Measurements from ENCODE around the gene NIPA2.

NIPA2 gene

GRCh38 chr15:22839046-22839695, 705 bp downstream of the NIPA2 start:
- DNase-seq (ENCODE audit: low read depth, low spot score): no peak
- H3K4me3 ChIP-seq (ENCODE audit: insufficient read length, low read depth): peak overlapping the region; percentile 92
- peaks cover 28% of the 10 kb centered on the region for H3K36me3 ChIP-seq (ENCODE audit: insufficient read depth, insufficient read length, low read length)
- H3K9ac ChIP-seq (ENCODE audit: insufficient read length, low read depth): peak overlapping the region; percentile 93
- peaks cover 3% of the 10 kb centered on the region; the same call in 1 of the 2 replicates for H3K9me3 ChIP-seq (ENCODE audit: insufficient read depth, low read length)
- no peaks in the 10 kb centered on the region for H3K27me3 ChIP-seq (ENCODE audit: insufficient read depth, insufficient read length)
- TF ChIP-seq ZNF274 (IDR thresholded peaks at IDR 0.05; ENCODE audit: low read depth, low read length) (no peak), SUZ12 (IDR thresholded peaks at IDR 0.05; ENCODE audit: extremely low read depth, insufficient read depth, insufficient read length) (no peak), YY1 (IDR thresholded peaks at IDR 0.05; ENCODE audit: insufficient read depth, insufficient read length) (no peak)
- no peaks in the 10 kb centered on the region for H3K4me1 ChIP-seq (ENCODE audit: insufficient read depth, insufficient read length)

DNA sequence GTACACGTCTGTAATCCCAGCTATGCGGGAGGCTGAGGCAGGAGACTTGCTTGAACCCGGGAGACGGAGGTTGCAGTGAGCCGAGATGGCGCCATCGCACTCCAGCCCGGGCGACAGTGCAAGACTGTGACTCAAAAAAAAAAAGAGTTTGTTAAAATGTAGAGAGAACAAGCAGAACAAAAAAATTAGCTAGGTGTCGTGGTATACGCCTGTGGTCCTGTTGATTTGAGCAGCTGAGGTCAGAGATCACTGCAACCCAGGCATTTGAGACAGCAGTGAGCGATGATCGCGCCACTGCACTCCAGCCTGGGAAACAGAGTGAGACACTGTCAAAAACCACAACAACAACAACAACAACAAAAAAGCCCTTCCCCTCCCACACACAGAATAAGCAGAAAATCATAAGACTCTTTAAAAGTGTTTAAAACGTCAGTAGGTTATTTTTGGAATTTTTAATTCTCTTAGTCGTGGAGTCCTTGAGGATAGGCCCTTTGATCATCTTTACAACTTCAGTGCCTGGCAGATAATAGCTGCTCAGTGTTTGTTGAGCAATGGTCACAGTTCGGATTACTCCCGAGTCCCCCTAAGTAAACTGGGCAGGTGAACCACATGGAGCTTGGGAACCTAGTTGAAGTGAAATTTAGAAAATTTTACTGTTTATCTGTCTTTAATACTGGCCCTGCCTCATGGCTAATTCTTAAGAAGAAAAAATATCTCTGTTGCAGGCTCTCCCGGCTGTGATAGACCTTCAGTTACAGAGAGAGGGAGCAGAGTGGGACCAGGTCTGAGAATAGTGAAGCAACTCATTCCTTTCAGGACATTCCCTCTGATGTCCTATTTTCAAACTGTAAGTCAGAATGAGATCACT, 6.2 kb downstream of the NIPA2 start:
- no peaks in the 10 kb centered on the region for H3K9me3 ChIP-seq (ENCODE audit: insufficient read depth, low read length)
- no peak overlapping the region for H3K9ac ChIP-seq (ENCODE audit: insufficient read length, low read depth)
- no peak overlapping the region for H3K4me3 ChIP-seq (ENCODE audit: insufficient read length, low read depth)
- H3K4me1 ChIP-seq (ENCODE audit: insufficient read depth, insufficient read length): no peaks in the 10 kb centered on the region
- no peak for DNase-seq (ENCODE audit: low read depth, low spot score)
- H3K36me3 ChIP-seq (ENCODE audit: insufficient read depth, insufficient read length, low read length): peaks cover 60% of the 10 kb centered on the region
- TF ChIP-seq SUZ12 (IDR thresholded peaks at IDR 0.05; ENCODE audit: extremely low read depth, insufficient read depth, insufficient read length): no peak
- no peak for TF ChIP-seq YY1 (IDR thresholded peaks at IDR 0.05; ENCODE audit: insufficient read depth, insufficient read length)
- no peaks in the 10 kb centered on the region for H3K27me3 ChIP-seq (ENCODE audit: insufficient read depth, insufficient read length)

GRCh38 chr15:22845289-22845900, 6.9 kb downstream of the NIPA2 start:
- H3K9ac ChIP-seq (ENCODE audit: insufficient read length, low read depth): no peak overlapping the region
- peak; percentile 20 for DNase-seq (ENCODE audit: low read depth, low spot score)
- H3K9me3 ChIP-seq (ENCODE audit: insufficient read depth, low read length): no peaks in the 10 kb centered on the region
- no peaks in the 10 kb centered on the region for H3K27me3 ChIP-seq (ENCODE audit: insufficient read depth, insufficient read length)
- TF ChIP-seq ZNF274 (IDR thresholded peaks at IDR 0.05; ENCODE audit: low read depth, low read length) (no peak), SUZ12 (IDR thresholded peaks at IDR 0.05; ENCODE audit: extremely low read depth, insufficient read depth, insufficient read length) (no peak), YY1 (IDR thresholded peaks at IDR 0.05; ENCODE audit: insufficient read depth, insufficient read length) (no peak)
- no peaks in the 10 kb centered on the region for H3K4me1 ChIP-seq (ENCODE audit: insufficient read depth, insufficient read length)
- H3K4me3 ChIP-seq (ENCODE audit: insufficient read length, low read depth): no peak overlapping the region
- peaks cover 62% of the 10 kb centered on the region for H3K36me3 ChIP-seq (ENCODE audit: insufficient read depth, insufficient read length, low read length)

DNA sequence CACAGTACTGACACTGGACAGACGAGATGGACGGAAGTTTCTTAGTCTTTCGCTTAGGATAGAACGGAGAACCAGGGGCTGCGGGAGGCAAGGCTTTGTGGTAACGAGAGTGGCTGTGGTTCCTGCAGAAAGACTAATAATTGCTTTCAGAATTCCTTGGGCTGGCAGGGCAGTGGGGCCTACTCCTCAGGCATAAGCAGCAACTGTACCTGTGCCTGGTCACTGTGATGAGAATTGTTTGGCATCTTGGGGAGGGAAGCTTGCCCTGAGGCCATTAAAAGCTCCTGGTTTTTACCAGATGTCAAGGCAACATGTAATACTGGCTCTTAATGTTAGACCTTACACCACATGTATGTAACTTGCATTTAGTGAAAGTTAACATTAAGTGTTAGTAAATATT, 7.6 kb downstream of the NIPA2 start:
- Histone ChIP-seq H3K9ac (ENCODE audit: insufficient read length, low read depth) (no peak overlapping the region), H3K27me3 (ENCODE audit: insufficient read depth, insufficient read length) (no peaks in the 10 kb centered on the region)
- DNase-seq (ENCODE audit: low read depth, low spot score): no peak

DNA sequence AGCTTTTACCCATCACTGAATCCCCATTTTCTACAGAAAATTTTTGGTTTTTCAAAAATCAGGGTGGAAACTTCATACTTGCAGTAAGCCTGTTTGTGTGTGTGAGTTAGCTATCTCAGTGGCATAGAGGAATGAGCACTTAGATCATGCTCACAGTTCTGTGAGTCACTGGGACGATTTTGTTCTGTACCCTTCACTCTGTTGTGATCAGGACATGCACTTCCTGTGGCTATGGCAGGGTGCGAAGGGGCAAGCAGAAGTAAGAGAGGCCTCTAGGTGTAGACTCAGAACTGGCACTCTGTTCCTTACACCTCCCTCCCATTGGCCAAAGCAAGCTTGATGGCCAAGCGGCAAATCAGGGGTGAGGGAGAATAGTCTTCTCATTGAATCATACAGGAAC, 11.6 kb downstream of the NIPA2 start:
- Histone ChIP-seq H3K36me3 (ENCODE audit: insufficient read depth, insufficient read length, low read length) (peaks cover 64% of the 10 kb centered on the region), H3K4me1 (ENCODE audit: insufficient read depth, insufficient read length) (no peaks in the 10 kb centered on the region), H3K9me3 (ENCODE audit: insufficient read depth, low read length) (no peaks in the 10 kb centered on the region), H3K27me3 (ENCODE audit: insufficient read depth, insufficient read length) (no peaks in the 10 kb centered on the region), H3K9ac (ENCODE audit: insufficient read length, low read depth) (no peak overlapping the region), H3K4me3 (ENCODE audit: insufficient read length, low read depth) (no peak overlapping the region)
- no peak for DNase-seq (ENCODE audit: low read depth, low spot score)
- TF ChIP-seq SUZ12 (IDR thresholded peaks at IDR 0.05; ENCODE audit: extremely low read depth, insufficient read depth, insufficient read length) (no peak), YY1 (IDR thresholded peaks at IDR 0.05; ENCODE audit: insufficient read depth, insufficient read length) (no peak), ZNF274 (IDR thresholded peaks at IDR 0.05; ENCODE audit: low read depth, low read length) (no peak)

More for the DNA sequence above, 7.6 kb downstream of the NIPA2 start:
- peaks cover 65% of the 10 kb centered on the region for H3K36me3 ChIP-seq (ENCODE audit: insufficient read depth, insufficient read length, low read length)
- no peaks in the 10 kb centered on the region for H3K4me1 ChIP-seq (ENCODE audit: insufficient read depth, insufficient read length)
- no peak for TF ChIP-seq ZNF274 (IDR thresholded peaks at IDR 0.05; ENCODE audit: low read depth, low read length)
- TF ChIP-seq YY1 (IDR thresholded peaks at IDR 0.05; ENCODE audit: insufficient read depth, insufficient read length): no peak
- TF ChIP-seq SUZ12 (IDR thresholded peaks at IDR 0.05; ENCODE audit: extremely low read depth, insufficient read depth, insufficient read length): no peak
- no peaks in the 10 kb centered on the region for H3K9me3 ChIP-seq (ENCODE audit: insufficient read depth, low read length)
- no peak overlapping the region for H3K4me3 ChIP-seq (ENCODE audit: insufficient read length, low read depth)

DNA sequence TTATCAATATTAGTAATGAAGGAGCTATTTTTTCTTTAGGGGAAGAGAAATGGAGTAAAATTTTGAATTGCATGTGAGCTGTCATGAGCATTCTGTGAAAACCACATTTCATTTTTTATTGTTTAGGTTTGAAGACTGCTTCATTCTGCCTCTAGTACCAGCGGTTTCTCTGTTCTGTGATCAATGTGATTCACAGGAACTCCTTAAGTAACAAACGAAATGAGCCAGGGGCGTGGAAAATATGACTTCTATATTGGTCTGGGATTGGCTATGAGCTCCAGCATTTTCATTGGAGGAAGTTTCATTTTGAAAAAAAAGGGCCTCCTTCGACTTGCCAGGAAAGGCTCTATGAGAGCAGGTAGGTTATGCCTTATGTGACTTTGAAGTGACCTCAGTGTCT, 13.0 kb downstream of the NIPA2 start:
- Histone ChIP-seq H3K36me3 (ENCODE audit: insufficient read depth, insufficient read length, low read length) (peaks cover 65% of the 10 kb centered on the region), H3K9me3 (ENCODE audit: insufficient read depth, low read length) (no peaks in the 10 kb centered on the region), H3K4me1 (ENCODE audit: insufficient read depth, insufficient read length) (no peaks in the 10 kb centered on the region), H3K4me3 (ENCODE audit: insufficient read length, low read depth) (no peak overlapping the region), H3K9ac (ENCODE audit: insufficient read length, low read depth) (no peak overlapping the region), H3K27me3 (ENCODE audit: insufficient read depth, insufficient read length) (no peaks in the 10 kb centered on the region)
- DNase-seq (ENCODE audit: low read depth, low spot score): no peak
- TF ChIP-seq ZNF274 (IDR thresholded peaks at IDR 0.05; ENCODE audit: low read depth, low read length) (no peak), YY1 (IDR thresholded peaks at IDR 0.05; ENCODE audit: insufficient read depth, insufficient read length) (no peak), SUZ12 (IDR thresholded peaks at IDR 0.05; ENCODE audit: extremely low read depth, insufficient read depth, insufficient read length) (no peak)

DNA sequence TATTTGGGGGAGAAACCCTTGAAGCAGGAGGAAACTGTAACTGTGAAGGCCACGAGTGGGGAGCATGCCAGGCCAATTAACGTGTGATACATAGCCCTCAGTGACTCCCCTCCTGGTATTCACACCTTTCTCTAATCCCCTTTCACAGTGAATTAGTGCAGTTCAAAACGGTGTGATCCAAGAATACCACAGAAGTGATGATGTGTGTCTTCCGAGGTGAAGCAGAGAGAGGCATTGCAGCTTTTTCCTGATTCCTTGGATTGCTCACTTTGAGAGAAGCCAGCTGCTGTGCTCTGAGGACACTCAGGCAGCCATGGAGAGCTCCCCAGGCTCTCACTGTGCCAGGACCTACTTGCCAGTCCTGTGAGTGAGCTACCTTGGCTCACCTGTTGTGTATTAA, 17.3 kb downstream of the NIPA2 start:
- Histone ChIP-seq H3K9ac (ENCODE audit: insufficient read length, low read depth) (no peak overlapping the region), H3K9me3 (ENCODE audit: insufficient read depth, low read length) (no peaks in the 10 kb centered on the region), H3K4me1 (ENCODE audit: insufficient read depth, insufficient read length) (no peaks in the 10 kb centered on the region), H3K27me3 (ENCODE audit: insufficient read depth, insufficient read length) (no peaks in the 10 kb centered on the region), H3K36me3 (ENCODE audit: insufficient read depth, insufficient read length, low read length) (peaks cover 56% of the 10 kb centered on the region), H3K4me3 (ENCODE audit: insufficient read length, low read depth) (no peak overlapping the region)
- no peak for TF ChIP-seq SUZ12 (IDR thresholded peaks at IDR 0.05; ENCODE audit: extremely low read depth, insufficient read depth, insufficient read length)
- DNase-seq (ENCODE audit: low read depth, low spot score): no peak

Data from NT2/D1 (cell line).